Subcutaneous abdominal adipose tissue (tissue), 5 donors: Measurements from ENCODE around the gene RAC3.

Source experiments
- H3K27ac ChIP-seq: one replicate; pipeline ENCODE4 v1.7.0; 2013; ENCODE audit warnings: low read depth, mild to moderate bottlenecking, inconsistent platforms, low read length, moderate library complexity
- H3K27me3 ChIP-seq, 5 donors: one replicate each; pipeline ENCODE4 v1.7.0; 2013; ENCODE audit warnings: low read length in 5 of 5, inconsistent platforms in 1 of 5; ENCODE audit not compliant: control insufficient read depth in 5 of 5, insufficient read depth in 4 of 5
- H3K36me3 ChIP-seq, 5 donors: one replicate each; pipeline ENCODE4 v1.7.0; 2013; ENCODE audit warnings: low read length in 5 of 5; ENCODE audit not compliant: control insufficient read depth in 5 of 5, insufficient read depth in 5 of 5
- H3K4me1 ChIP-seq, 5 donors: one replicate each; pipeline ENCODE4 v1.7.0; 2013; ENCODE audit warnings: low read length in 5 of 5, mild to moderate bottlenecking in 3 of 5, moderate library complexity in 1 of 5; ENCODE audit not compliant: control insufficient read depth in 5 of 5, insufficient read depth in 5 of 5
- H3K4me3 ChIP-seq, 5 donors: one replicate each; pipeline ENCODE4 v1.7.0; 2013; ENCODE audit warnings: low read length in 5 of 5, low read depth in 1 of 5
- H3K9ac ChIP-seq, 5 donors: one replicate each; pipeline ENCODE4 v1.7.0; 2013; ENCODE audit warnings: low read length in 5 of 5, mild to moderate bottlenecking in 4 of 5, moderate library complexity in 3 of 5
- H3K9me3 ChIP-seq, 5 donors: one replicate each; pipeline ENCODE4 v1.7.0; 2013; ENCODE audit warnings: low read length in 5 of 5; ENCODE audit not compliant: control insufficient read depth in 5 of 5
- donor health status: healthy.
- donor health status: healthy.
- donor health status: healthy.
- donor health status: healthy.
- donor health status: healthy.

RAC3 gene

GRCh38 chr17:82056729-82057621, 25.5 kb downstream of the RAC3 start:
- Histone ChIP-seq H3K9ac (no peak overlapping the region), H3K27me3 (no peaks in the 10 kb centered on the region), H3K27ac (no peak overlapping the region), H3K36me3 (peaks cover 0 to 82% (median 81%) of the 10 kb centered on the region in 5 donors), H3K4me1 (peaks cover 3 to 25% (median 19%) of the 10 kb centered on the region in 5 donors), H3K9me3 (no peaks in the 10 kb centered on the region), H3K4me3 (no peak overlapping the region)

DNA sequence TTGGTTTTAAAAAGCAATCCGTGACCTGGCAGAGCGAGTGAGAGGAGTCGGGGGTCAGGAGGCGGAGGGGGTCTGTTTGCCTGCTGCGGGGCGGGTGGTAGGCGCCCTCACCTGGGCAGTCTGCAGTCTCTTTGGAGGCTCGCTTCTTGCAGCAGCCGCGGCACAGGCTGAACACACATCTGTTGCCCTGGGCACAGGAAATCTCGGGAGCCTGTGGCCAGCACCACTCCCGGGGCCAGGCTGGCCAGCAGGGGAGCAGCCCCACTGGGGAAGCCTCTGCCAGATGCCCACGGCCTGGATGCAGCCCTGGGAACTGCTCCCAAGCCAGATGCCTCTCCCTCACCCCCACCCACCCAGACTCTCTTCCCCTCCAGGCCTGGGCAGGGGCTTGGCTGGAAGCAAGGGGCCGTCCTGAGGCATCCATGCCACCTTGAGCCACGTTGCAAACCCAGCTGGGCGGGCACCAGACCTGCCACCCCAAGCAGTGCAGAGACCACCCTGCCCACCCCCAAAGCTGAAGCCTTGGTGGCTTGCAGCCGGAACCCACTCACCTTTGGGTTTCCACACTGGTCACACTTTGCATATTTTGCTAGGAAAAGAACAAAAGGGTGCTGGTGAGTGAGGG, 26.9 kb downstream of the RAC3 start:
- no peak overlapping the region for H3K27ac ChIP-seq
- H3K36me3 ChIP-seq = peaks cover 0 to 95% (median 95%) of the 10 kb centered on the region in 5 donors
- H3K9ac ChIP-seq = no peak overlapping the region
- no peak overlapping the region for H3K4me3 ChIP-seq
- H3K9me3 ChIP-seq = no peaks in the 10 kb centered on the region
- peaks cover 0 to 13% (median 7%) of the 10 kb centered on the region in 5 donors for H3K4me1 ChIP-seq
- no peaks in the 10 kb centered on the region for H3K27me3 ChIP-seq

- H3K4me1 ChIP-seq = peaks cover 0 to 13% (median 7%) of the 10 kb centered on the region in 5 donors
- no peak overlapping the region for H3K27ac ChIP-seq
- no peak overlapping the region for H3K4me3 ChIP-seq
- H3K9me3 ChIP-seq = no peaks in the 10 kb centered on the region
- peaks cover 0 to 98% (median 96%) of the 10 kb centered on the region in 5 donors for H3K36me3 ChIP-seq
- no peaks in the 10 kb centered on the region for H3K27me3 ChIP-seq
- H3K9ac ChIP-seq = no peak overlapping the region
Observed at GRCh38 chr17:82058855-82059249, 27.4 kb downstream of the RAC3 start.

GRCh38 chr17:82059272-82060000, 28.0 kb downstream of the RAC3 start:
- H3K27ac ChIP-seq = no peak overlapping the region

DNA sequence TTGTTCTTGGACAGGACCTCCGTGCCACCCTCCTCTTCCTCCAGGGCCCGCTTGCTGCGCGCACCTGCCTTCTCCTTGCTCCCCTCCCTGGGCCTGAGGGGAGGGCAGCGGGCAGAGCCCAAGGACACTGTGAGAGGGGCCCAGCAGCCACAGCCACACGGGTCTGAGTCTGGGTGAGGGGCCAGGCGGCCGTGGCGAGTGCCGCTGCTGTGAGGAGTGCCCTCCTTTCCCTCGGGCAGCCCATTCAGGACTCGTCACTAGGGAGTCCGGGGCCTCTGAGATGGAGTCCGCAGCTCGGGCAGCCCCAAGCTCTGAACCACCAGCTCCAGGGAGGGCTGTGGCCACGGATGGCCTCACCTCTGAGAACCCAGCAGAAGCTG, 28.5 kb downstream of the RAC3 start:
- H3K4me3 ChIP-seq = no peak overlapping the region
- no peaks in the 10 kb centered on the region for H3K9me3 ChIP-seq
- H3K36me3 ChIP-seq = peaks cover 0 to 89% (median 85%) of the 10 kb centered on the region in 5 donors
- H3K27me3 ChIP-seq = no peaks in the 10 kb centered on the region
- H3K9ac ChIP-seq = no peak overlapping the region
- peaks cover 0 to 21% (median 18%) of the 10 kb centered on the region in 5 donors for H3K4me1 ChIP-seq
- H3K27ac ChIP-seq = no peak overlapping the region

More at GRCh38 chr17:82059272-82060000, 28.0 kb downstream of the RAC3 start:
- Histone ChIP-seq H3K27me3 (no peaks in the 10 kb centered on the region), H3K4me1 (peaks cover 0 to 15% (median 12%) of the 10 kb centered on the region in 5 donors), H3K9me3 (no peaks in the 10 kb centered on the region), H3K9ac (no peak overlapping the region), H3K4me3 (no peak overlapping the region), H3K36me3 (peaks cover 0 to 95% (median 91%) of the 10 kb centered on the region in 5 donors)

DNA sequence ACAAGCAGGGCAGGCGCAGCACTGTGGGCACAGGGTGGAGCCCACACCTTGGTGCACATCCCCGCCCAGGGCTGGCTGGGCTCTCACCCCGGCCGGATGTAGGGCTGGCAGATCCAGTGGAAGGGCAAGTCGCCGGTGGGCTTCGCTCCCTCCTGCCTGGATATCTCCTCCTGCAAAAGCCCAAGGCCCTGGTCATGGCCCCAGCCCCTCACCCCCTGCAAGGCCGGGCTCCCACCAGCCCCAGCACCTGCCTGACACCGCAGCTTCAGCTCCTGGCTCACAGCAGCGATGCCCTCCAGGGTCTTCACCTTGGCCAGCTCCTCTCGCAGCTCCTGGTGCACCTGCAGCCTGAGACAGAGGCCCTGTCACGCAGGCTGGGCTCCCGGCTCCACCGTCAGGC, 29.1 kb downstream of the RAC3 start:
- H3K4me1 ChIP-seq = peaks cover 0 to 23% (median 20%) of the 10 kb centered on the region in 5 donors
- no peak overlapping the region for H3K9ac ChIP-seq
- peaks cover 0 to 84% (median 80%) of the 10 kb centered on the region in 5 donors for H3K36me3 ChIP-seq
- no peaks in the 10 kb centered on the region for H3K9me3 ChIP-seq
- no peak overlapping the region for H3K27ac ChIP-seq
- H3K27me3 ChIP-seq = no peaks in the 10 kb centered on the region
- H3K4me3 ChIP-seq = no peak overlapping the region

DNA sequence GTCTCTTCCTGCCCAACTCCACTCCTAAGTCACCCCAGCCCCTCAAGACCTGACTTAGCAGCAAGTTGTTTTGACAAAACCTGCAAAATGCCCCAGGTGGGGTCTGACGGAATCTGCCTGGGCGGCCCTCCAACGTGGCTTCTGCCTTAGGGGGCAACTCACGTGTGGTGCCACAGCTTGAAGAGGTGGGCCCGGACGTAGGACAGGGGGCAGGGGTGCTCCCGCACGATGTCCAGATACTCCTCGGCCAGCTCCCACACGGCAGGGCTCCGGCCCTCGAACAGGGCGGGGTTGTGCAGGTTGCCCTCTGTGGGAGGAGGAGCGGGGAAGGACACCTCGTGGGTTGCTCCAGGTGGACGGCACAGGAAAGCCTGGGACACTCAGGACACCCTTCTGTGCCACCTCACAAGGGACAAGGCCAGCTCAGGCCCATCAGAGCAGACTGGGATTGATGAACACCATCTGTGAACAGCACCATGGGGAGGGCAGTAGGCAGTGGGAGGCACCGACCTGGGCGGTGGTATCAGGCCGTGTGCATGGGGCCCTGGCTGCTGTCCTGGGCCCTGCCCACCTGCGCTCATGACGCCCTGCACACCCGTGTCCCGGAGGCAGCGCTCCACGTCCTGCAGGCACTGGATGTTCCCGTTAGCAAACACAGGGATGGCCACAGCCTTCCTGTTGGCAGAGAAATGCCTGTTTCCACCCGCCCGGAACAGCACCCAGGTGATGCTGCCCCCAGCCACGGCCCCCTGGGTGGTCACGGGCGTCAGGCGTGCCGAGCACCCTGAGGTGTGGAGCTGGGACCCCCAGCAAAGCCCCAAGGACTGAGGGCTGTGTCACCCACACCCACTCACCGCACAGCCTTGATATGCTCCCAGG, 29.8 kb downstream of the RAC3 start:
- H3K4me1 ChIP-seq = peaks cover 0 to 29% (median 26%) of the 10 kb centered on the region in 5 donors
- no peaks in the 10 kb centered on the region for H3K27me3 ChIP-seq
- no peaks in the 10 kb centered on the region for H3K9me3 ChIP-seq
- H3K27ac ChIP-seq = no peak overlapping the region
- no peak overlapping the region for H3K4me3 ChIP-seq
- H3K9ac ChIP-seq = no peak overlapping the region
- peaks cover 0 to 77% (median 73%) of the 10 kb centered on the region in 5 donors for H3K36me3 ChIP-seq

DNA sequence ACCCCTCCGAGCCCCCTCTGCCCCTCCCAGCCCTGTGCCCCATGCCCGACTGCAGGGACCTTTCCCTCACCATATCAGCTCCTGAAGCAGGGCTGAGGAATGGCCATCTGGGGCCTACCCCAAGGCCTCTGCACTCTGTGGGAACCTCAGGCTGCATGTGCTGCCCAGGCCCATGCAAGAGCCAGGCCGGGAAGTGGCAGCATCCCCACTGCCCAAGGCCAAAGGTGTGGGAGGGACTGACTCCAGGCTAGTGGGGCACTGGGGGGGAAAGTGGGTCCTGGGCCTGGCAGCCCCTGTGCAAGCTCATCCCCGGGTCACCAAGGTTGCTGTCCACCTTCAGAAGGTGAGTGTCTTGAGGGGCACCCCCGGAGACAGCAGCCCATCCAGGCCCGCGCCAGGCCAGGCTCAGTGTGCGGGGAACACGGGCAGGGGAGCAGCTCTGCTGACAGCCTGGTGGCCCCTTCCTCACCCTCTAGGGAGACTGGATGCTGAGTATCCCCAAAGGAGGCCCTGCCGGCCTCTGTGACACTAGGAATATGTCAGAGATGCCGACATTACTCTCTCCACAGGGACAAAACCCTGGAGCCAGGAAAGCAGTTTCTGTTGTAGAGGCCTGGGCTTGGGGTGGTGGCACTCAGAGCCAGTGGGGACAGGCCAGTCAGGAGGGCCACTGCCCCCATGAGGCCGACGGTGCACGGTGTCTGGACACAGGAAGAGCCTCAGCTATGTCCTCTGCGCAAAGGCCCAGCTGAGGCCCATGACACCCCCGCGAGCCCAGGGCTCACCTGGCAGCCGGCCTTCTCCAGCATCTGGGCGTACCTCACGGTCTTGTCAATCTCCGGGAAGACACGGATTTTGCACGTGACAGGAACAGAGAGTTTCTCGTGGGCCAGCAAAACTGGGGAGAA, 30.9 kb downstream of the RAC3 start:
- Histone ChIP-seq H3K27ac (no peak overlapping the region), H3K27me3 (no peaks in the 10 kb centered on the region), H3K36me3 (peaks cover 0 to 67% (median 63%) of the 10 kb centered on the region in 5 donors), H3K9ac (no peak overlapping the region), H3K4me1 (peaks cover 0 to 32% (median 30%) of the 10 kb centered on the region in 5 donors), H3K4me3 (no peak overlapping the region), H3K9me3 (no peaks in the 10 kb centered on the region)
